Occipital lobe (tissue), 2 donors: Measurements from ENCODE around the gene NDUFAF3. TPM values are rescaled to one million over a fixed set of nuclear protein-coding genes. Genes with fewer than 3 reads are reported as not detected.
A peak's percentile ranks its signal among the peaks of the same experiment; 100 is the strongest.

Experiments
- DNase-seq: peaks from one replicate; lab custom pipeline; 2025; lab: John Stamatoyannopoulos, UW
- total RNA-seq: library from RNA; depleted of rRNA; stranded (reverse); fragments of >200 nt; gene quantifications from one replicate; pipeline ENCODE4 v1.2.3, GENCODE V29; 2014

NDUFAF3 gene
- total RNA-seq, 1 donor from 2014 or later = 33.4 TPM

- DNase-seq = peak; percentile 63
Observed at GRCh38 chr3:49017971-49018706, 3.8 kb upstream of the NDUFAF3 start, which contains the start of gene DALRD3. DALRD3 (minus strand) TSS chr3:49018580; CDS start chr3:49018564, 16 bp downstream.

DNA sequence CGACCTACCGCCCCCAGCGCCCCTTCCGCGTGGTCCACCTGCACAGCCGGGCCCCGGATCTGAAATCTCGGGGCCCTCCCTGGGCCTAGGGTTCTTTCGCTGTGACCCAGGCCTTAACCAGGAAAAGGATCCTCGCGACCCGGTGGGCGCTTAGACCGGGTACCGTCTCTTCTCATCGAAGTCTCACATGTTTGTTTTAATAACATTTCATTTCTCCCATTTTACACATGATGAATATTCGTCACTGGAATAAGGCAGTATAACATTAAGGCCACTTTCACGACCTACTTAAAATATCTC is 3.3 kb upstream of the NDUFAF3 start:
- no peak for DNase-seq

GRCh38 chr3:49019941-49020329 is 2.0 kb upstream of the NDUFAF3 start:
- no peak for DNase-seq

GRCh38 chr3:49020330-49021212 is 1.4 kb upstream of the NDUFAF3 start:
- DNase-seq = no peak

DNA sequence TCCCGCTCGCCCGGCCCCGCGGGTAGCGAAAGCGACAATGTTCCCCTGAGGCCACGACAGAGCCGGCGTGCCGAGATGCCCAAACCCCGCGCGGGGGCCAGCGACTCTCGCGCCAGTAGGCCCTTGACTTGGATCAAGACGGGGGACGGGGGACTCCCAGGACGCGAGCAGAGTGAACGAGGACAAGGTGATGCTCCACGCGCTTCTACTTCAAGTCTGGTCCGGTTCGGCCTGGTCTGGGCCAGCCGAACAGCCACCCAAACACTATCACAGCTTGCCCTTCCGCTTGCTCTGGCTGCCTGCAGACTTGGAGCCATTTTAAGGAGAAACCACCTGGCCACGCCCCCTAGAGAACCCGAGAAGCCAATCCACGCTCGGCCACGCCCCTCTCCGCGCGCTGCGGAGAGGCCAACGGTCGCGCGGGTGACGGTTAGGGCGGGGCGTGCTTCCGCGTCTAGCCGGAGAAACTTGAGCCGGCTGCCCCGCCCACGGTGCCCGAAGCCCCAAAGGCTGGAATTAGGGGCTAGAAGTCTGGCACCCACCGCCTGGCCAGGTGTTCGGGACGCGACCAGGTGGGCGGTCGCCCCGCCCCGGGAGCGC is 608 bp upstream of the NDUFAF3 start:
- DNase-seq = peak; percentile 95

DNA sequence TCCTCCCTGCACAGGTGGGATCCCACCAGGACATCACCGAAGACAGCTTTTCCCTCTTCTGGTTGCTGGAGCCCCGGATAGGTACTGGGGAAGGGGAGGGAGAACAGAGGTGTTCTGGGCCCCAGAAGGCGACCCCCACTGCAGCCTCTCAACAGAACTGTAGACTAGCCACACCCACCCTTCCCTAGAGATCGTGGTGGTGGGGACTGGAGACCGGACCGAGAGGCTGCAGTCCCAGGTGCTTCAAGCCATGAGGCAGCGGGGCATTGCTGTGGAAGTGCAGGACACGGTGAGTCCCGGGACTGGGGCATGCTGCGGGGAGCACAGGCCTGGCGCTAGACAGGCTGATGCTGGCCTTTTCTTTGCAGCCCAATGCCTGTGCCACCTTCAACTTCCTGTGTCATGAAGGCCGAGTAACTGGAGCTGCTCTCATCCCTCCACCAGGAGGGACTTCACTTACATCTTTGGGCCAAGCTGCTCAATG is 809 bp downstream of the NDUFAF3 start:
- no peak for DNase-seq

DNA sequence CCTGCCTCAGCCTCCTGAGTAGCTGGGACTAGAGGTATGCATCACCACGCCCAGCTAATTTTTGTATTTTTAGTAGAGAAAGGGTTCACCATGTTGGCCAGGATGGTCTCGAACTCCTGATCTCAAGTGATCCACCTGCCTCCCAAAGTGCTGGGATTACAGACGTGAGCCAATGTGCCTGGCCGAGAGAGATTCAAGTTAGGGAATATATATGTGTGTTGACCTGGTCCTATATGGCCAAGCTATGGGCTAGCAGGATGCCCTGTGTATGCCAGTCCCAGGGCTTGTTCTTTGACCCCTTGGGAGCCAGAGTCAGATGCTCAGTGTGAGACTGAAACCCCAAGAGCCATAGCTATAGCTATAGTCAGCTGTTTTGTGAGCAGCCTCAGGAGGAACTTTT is 1.9 kb downstream of the NDUFAF3 start:
- DNase-seq = no peak

DNA sequence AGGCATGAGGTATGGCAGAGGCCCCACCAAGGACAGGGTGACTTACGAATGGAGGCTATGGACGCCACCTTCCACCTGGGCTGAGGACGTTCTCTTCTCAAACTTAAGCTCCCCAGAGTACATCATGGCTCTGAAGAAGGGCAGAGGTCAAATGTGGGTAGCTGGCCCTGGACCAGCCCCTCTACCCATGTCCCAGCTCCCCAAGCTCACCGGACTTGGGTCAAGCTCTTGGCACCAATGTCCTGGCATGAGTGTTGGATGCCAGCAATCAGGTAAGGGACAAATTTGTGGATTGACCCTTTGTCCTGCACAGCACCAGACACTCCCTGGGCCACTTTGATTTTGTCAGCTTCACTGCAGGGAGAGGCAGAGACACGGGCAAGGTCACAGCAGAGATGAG is 2.5 kb downstream of the NDUFAF3 start:
- DNase-seq = no peak

GRCh38 chr3:49025005-49025792 is 3.3 kb downstream of the NDUFAF3 start:
- DNase-seq = no peak

DNA sequence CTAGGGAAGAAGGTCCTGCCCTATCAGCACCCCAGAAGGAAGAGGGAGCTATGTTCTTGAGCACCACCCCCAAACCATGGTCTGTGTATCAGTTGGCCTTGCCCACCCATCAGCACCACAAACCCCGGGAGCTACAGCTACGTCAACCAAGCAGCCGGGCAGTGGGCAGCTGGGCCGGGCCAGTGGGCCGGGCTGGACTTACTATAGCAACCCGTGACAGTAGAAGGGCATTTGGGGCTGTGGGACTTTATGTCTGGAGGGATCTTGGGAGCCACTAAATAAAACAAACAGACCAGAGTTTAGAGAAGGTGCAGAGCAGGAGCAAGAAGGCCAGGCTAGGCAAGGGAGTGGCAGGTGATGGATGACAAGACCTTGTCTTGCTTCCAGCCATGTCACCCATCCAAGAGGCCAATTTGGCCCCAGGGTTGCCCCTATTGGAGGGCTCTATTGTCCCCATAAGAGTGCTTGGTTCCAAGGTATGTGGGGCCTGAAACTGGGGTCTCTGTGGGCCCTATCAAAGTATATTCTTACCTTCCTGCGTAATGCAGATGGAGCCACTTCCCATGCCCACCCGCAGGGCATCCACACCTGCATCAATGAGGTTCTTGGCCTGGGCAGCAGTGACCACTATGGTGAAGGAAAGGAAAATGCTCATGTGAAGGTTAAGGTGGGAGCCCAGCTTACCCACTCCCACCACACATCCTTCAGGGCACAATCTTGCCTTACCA is 4.0 kb downstream of the NDUFAF3 start:
- no peak for DNase-seq

DNA sequence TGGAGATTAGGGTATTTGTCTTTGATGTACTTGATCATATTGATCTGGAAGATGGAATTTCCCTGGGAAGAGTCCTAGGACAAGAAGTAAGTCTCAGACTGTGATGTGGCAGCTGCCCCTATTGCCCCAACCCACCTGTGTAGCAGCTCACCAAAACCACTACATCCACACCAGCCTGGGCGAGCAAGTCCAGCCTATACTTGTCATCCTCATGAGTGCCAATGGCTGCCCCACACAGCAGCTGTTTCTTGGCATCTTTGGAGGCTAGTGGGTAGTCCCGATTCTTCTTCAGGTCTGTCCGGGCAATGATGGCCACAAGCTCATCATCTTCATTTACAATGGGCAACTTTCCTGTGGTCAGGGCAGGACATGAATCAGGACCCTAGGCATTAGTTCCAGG is 4.6 kb downstream of the NDUFAF3 start:
- no peak for DNase-seq

GRCh38 chr3:49027634-49028033 is 5.7 kb downstream of the NDUFAF3 start:
- DNase-seq = no peak

DNA sequence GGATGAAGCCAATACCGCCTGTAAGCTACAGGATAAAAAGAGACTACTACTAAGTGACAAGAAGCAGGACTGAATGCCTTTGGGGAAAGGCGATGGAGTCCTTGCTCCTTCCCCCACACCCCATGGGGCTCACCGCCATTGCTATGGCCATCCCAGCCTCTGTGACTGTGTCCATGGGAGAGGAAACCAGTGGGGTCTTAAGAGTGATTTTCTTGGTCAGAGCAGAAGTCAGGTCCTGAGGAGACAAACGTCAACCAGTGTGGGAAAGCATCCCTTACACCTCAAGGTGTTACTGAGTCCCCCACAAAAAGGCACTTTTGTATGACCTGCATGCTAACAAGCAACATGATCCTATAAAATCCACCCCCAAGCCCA is 6.4 kb downstream of the NDUFAF3 start:
- no peak for DNase-seq

DNA sequence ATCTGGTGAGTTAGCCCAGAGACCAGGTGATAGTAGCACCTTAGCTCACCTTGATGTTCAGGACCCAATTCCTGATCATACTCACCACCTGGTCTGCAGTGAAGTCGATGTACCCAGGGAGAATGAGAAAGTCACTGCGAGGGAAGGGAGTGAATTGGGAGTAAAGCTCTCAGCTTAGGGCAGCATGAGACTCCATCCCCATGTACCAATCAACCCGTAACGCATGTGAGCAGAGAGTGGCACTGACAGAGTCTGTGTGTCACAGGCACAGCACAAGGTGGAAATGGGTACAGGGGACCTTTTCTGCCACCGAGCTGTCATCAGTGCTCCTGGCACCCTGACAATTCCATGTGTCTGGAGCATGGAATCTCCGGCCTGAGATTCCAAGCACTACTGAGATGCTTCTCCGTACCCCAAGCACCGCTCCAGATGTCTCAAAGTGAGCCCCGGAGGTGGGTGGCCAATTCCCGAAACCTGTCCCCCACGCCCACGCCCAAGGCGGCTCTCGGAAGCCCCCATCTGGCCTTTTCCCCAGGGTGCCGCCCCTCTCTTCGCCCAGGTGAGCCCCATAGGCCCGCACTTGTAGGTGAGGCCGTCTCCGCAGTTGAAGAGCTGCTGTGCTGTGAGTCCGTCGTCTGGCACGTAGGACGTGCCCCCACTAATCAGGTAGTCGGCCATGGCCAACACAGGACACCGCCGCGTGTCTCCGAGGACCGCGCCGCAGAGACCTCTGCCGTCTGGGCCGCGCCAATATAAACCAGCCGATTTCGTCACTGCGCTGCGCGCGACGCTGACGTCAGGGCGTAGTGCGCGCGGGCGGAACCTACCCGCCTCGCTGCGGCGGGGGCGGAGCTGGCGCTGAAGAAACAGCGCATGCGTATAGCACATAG is 7.0 kb downstream of the NDUFAF3 start, which contains the start of gene IMPDH2:
TSS of gene IMPDH2 (minus strand) at position 726 of the 890 bp plus-strand sequence. CDS start at position 678, 48 bp downstream.
- DNase-seq = peak; percentile 89

- DNase-seq = no peak
Observed at GRCh38 chr3:49029563-49029884, 7.6 kb downstream of the NDUFAF3 start.

DNA sequence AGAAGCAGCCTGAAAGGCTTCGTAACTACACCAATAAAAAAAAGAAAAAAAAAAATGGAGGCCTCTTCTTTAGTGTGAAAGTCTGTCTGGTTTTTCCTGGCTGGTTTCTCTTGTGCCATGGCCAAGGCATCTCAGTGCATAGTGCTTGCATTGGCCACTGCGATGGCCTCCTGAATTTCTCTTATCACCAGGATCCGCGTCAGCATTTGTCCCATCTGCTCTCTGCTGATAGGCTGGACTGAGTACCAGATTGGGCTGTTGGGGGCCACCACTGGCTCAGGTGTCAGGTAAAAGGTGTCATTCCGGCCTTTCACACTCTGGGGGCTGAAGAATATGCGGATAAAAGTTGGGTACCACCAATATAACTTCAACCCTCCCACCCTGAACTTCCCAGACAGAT is 8.4 kb downstream of the NDUFAF3 start:
- DNase-seq = no peak

DNA sequence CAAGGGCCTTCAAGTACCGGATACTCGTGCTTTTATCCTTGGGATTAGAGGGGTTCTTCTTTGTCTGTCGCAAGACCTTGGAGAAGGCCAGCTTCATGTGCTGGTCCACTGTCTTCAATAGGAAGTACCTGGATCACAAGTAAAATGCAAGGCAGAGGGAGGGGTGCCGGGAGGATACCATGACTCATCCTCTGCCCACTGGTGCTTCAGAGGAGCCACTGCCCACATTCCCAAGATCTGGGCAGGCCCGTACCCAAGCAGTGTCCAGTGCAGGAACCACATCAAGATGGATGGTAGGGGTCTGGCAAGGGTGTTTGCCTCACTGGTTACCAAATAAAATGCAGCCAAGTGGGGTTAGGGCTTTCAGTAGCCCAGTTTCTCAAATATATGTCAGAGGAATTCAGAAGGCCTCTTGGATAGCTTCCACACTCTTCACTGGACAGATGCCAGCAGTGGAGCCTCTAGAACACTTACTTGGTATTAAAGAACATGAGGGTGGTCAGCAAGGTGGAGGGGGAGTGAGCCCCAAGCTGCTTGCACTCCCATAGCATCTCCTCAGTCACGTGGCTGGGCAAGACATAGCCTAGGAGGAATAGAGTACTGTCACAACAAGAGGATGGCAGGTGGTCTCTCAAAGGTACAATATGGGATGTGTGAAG is 10.9 kb downstream of the NDUFAF3 start:
- no peak for DNase-seq

DNA sequence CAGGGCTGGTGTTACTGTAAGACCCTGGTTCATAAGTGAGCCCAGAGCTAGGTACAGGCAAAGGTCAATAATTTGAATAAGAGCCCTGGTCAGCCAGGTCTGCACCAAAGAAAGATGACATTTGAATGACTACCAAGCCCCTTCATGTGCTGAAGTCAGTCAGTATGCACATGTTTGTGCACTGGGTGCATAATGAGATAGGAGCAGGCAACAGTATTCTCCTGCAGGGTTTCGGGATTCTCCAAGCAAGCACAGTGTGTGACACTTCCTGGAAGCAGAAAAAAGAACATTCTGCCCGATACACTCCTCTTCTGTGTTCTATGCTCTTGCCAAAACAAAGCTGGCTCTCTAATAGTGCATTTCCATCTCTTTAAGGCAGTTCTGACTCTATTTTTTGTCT is 12.7 kb downstream of the NDUFAF3 start:
- no peak for DNase-seq

- DNase-seq = no peak
Observed at GRCh38 chr3:49035281-49035680, 13.4 kb downstream of the NDUFAF3 start.
